ENCODE measurements around the gene SPINT1. TPM values are rescaled to one million over a fixed set of nuclear protein-coding genes. Genes with fewer than 3 reads are reported as not detected.
A peak's percentile ranks its signal among the peaks of the same experiment; 100 is the strongest.

Gene SPINT1
- total RNA-seq, 1 donor from 2014 or later: 145 TPM

- no peak overlapping the region for H3K4me3 ChIP-seq (ENCODE audit: low read depth, low read length)
- no peaks in the 10 kb centered on the region for H3K27me3 ChIP-seq (ENCODE audit: control insufficient read depth, insufficient read depth, low read length)
- TF ChIP-seq CTCF (IDR thresholded peaks at IDR 0.05; ENCODE audit: insufficient read depth, low read length, severe bottlenecking): no peak
- FAIRE-seq: no peak
- DNase-seq (ENCODE audit: low read depth): peak; percentile 40
- H3K36me3 ChIP-seq (ENCODE audit: control insufficient read depth, insufficient read depth, low read length): no peaks in the 10 kb centered on the region
These were observed 18.0 kb upstream of the SPINT1 start for GRCh38 chr15:40825661-40826422.

- DNase-seq (ENCODE audit: low read depth) (no peak), FAIRE-seq (no peak)
- Histone ChIP-seq H3K4me3 (ENCODE audit: low read depth, low read length) (no peak overlapping the region), H3K36me3 (ENCODE audit: control insufficient read depth, insufficient read depth, low read length) (no peaks in the 10 kb centered on the region), H3K27me3 (ENCODE audit: control insufficient read depth, insufficient read depth, low read length) (no peaks in the 10 kb centered on the region)
- no peak for TF ChIP-seq CTCF (IDR thresholded peaks at IDR 0.05; ENCODE audit: insufficient read depth, low read length, severe bottlenecking)
These were observed 17.3 kb upstream of the SPINT1 start for GRCh38 chr15:40826423-40827075.

- no peak for TF ChIP-seq CTCF (IDR thresholded peaks at IDR 0.05; ENCODE audit: insufficient read depth, low read length, severe bottlenecking)
These were observed 15.3 kb upstream of the SPINT1 start, which contains the start of gene PPP1R14D for GRCh38 chr15:40828447-40829036. TSS of gene PPP1R14D (minus strand) at chr15:40828708. CDS start at chr15:40828641, 67 bp downstream.

GRCh38 chr15:40829115-40829514, 14.7 kb upstream of the SPINT1 start:
- TF ChIP-seq CTCF (IDR thresholded peaks at IDR 0.05; ENCODE audit: insufficient read depth, low read length, severe bottlenecking): no peak
- FAIRE-seq: no peak
- Histone ChIP-seq H3K4me3 (ENCODE audit: low read depth, low read length) (no peak overlapping the region), H3K36me3 (ENCODE audit: control insufficient read depth, insufficient read depth, low read length) (no peaks in the 10 kb centered on the region), H3K27me3 (ENCODE audit: control insufficient read depth, insufficient read depth, low read length) (no peaks in the 10 kb centered on the region)
- no peak for DNase-seq (ENCODE audit: low read depth)

More at GRCh38 chr15:40828447-40829036, 15.3 kb upstream of the SPINT1 start, which contains the start of gene PPP1R14D:
- DNase-seq (ENCODE audit: low read depth) (no peak), FAIRE-seq (no peak)
- Histone ChIP-seq H3K27me3 (ENCODE audit: control insufficient read depth, insufficient read depth, low read length) (no peaks in the 10 kb centered on the region), H3K36me3 (ENCODE audit: control insufficient read depth, insufficient read depth, low read length) (no peaks in the 10 kb centered on the region), H3K4me3 (ENCODE audit: low read depth, low read length) (no peak within 1 kb of the TSS)

- no peak for TF ChIP-seq CTCF (IDR thresholded peaks at IDR 0.05; ENCODE audit: insufficient read depth, low read length, severe bottlenecking)
- Histone ChIP-seq H3K27me3 (ENCODE audit: control insufficient read depth, insufficient read depth, low read length) (no peaks in the 10 kb centered on the region), H3K4me3 (ENCODE audit: low read depth, low read length) (no peak overlapping the region), H3K36me3 (ENCODE audit: control insufficient read depth, insufficient read depth, low read length) (no peaks in the 10 kb centered on the region)
- DNase-seq (ENCODE audit: low read depth) (no peak), FAIRE-seq (no peak)
These were observed 13.0 kb upstream of the SPINT1 start for GRCh38 chr15:40830884-40831283.
